ENCODE measurements around the gene PRELP. TPM values are rescaled to one million over a fixed set of nuclear protein-coding genes. Genes with fewer than 3 reads are reported as not detected.
A peak's percentile ranks its signal among the peaks of the same experiment; 100 is the strongest.

The PRELP gene
- total and polyA plus RNA-seq, 9 of the 15 experiments (the other 6 are each of a cell fraction or from before 2014, with no cell fraction given): 0.04 TPM; not detected in 8

- Histone ChIP-seq H3K9ac (ENCODE audit: insufficient read depth in 1 of 2, low read depth in 2 of 2, low read length in 2 of 2) (peak overlapping the region in 1 of 2 experiments; percentile 14; a peak in 1 of 4 replicates), H3K4me2 (ENCODE audit: insufficient read depth, low read length) (no peak overlapping the region), H3K79me2 (ENCODE audit: control insufficient read depth, insufficient read depth, low read length) (no peaks in the 10 kb centered on the region), H3K4me1 (replicated peaks in 1 of 2; ENCODE audit: control insufficient read depth in 2 of 2, insufficient read depth in 2 of 2, low read length in 2 of 2) (no peaks in the 10 kb centered on the region), H2AFZ (ENCODE audit: low read depth, low read length) (no peak overlapping the region), H3K9me3 (replicated peaks; ENCODE audit: control insufficient read depth, insufficient read depth, low read depth, low read length) (no peaks in the 10 kb centered on the region), H3K9me1 (ENCODE audit: control insufficient read depth, insufficient read depth, low read length) (no peaks in the 10 kb centered on the region), H3K27ac (ENCODE audit: extremely low read depth, low read depth, low read length) (no peak overlapping the region), H4K20me1 (replicated peaks; ENCODE audit: control insufficient read depth, insufficient read depth, low read length) (no peaks in the 10 kb centered on the region), H3K4me3 (no peak overlapping the region), H3K27me3 (ENCODE audit: control insufficient read depth in 2 of 2, insufficient read depth in 2 of 2, low read length in 2 of 2) (peaks cover 21 to 51% of the 10 kb centered on the region in 2 experiments; a peak in 3 of 5 replicates), H3K36me3 (ENCODE audit: control insufficient read depth, insufficient read depth, low read length) (no peaks in the 10 kb centered on the region)
- in situ Hi-C loops (cut with MboI): no loop called here
- 0% methylated on average over 6 of the region's 6 CpGs for WGBS (ENCODE audit: insufficient coverage, low coverage, missing lambda C conversion rate)
- ChIA-PET CTCF (ENCODE audit: low intra/inter-chr PET ratio) (interaction anchor here (4.4 kb wide), 1 partner anchor 98 kb away, joined by 27 read pairs; no protein-coding TSS in a partner anchor), POLR2A (no interaction called here)
- DNase-seq (ENCODE audit: extremely low read depth in 1 of 4, low spot score in 3 of 4) (no peak), FAIRE-seq (peak; percentile 32), ATAC-seq (no peak)
- no TSS peak for BruUV-seq (replicated peaks)
- intact Hi-C loops (cut with micrococcal nuclease): no loop called here
- no peak for TF ChIP-seq ZNF589 (CRISPR knock-in tag; IDR thresholded peaks at IDR 0.05; ENCODE audit: low read depth)
- no peak for TF ChIP-seq RBM25 (IDR thresholded peaks at IDR 0.05; ENCODE audit: low read depth, low read length, severe bottlenecking)
- TF ChIP-seq PTBP1 (IDR thresholded peaks at IDR 0.05; ENCODE audit: low read depth, low read length): no peak
- no peak for TF ChIP-seq ILK (tag; IDR thresholded peaks at IDR 0.05; ENCODE audit: borderline replicate concordance, low read depth)
- TF ChIP-seq MTA1 (IDR thresholded peaks at IDR 0.05; ENCODE audit: borderline replicate concordance): no peak
- TF ChIP-seq MGA (IDR thresholded peaks at IDR 0.05): no peak
- no peak for TF ChIP-seq HSF4 (CRISPR knock-in tag; IDR thresholded peaks at IDR 0.05; ENCODE audit: borderline replicate concordance)
- no peak for TF ChIP-seq TOE1 (IDR thresholded peaks at IDR 0.05; ENCODE audit: borderline replicate concordance)
- no peak for TF ChIP-seq TOE1 (CRISPR knock-in tag; IDR thresholded peaks at IDR 0.05; ENCODE audit: borderline replicate concordance, low read depth)
- TF ChIP-seq U2AF1 (optimal IDR thresholded peaks at IDR 0.05; ENCODE audit: low read depth, low read length): no peak
- TF ChIP-seq TARDBP (IDR thresholded peaks at IDR 0.05): no peak
- no peak for TF ChIP-seq RBM34 (IDR thresholded peaks at IDR 0.05; ENCODE audit: borderline replicate concordance, insufficient read depth, low read length)
These were observed 36.4 kb upstream of the PRELP start for GRCh38 chr1:203439131-203439730.
